SU-DHL-6 (cell line): ENCODE data around the gene ZNF70.

ENCODE experiments used
- H2AFZ ChIP-seq: fragments of 200-600 bp; sonication (generic); 2 replicates; pipeline ENCODE4 v1.6.1; 2014; ENCODE audit warnings: low read depth, mild to moderate bottlenecking, moderate library complexity, mixed read lengths, antibody characterized with exemption, low read length; ENCODE audit not compliant: severe bottlenecking
- H3F3A ChIP-seq: fragments of 200-600 bp; shearing (Covaris generic); 2 replicates; pipeline ENCODE4 v1.6.0; 2016; ENCODE audit warnings: antibody characterized with exemption, mild to moderate bottlenecking; ENCODE audit not compliant: insufficient read depth
- H3K27ac ChIP-seq: fragments of 200-600 bp; sonication (generic); 2 replicates; pipeline ENCODE4 v1.5.1; 2016; ENCODE audit warnings: low read depth, mild to moderate bottlenecking, low read length, moderate library complexity, mixed read lengths
- H3K27me3 ChIP-seq: fragments of 200-600 bp; sonication (generic), shearing (Covaris generic); 2 replicates; pipeline ENCODE4 v1.6.0; 2014; ENCODE audit warnings: mild to moderate bottlenecking, low read length
- H3K36me3 ChIP-seq: fragments of 200-600 bp; sonication (generic); 2 replicates; pipeline ENCODE4 v1.6.1; 2014; ENCODE audit warnings: mild to moderate bottlenecking, low read length, mixed read lengths
- H3K4me2 ChIP-seq: fragments of 300-600, 200-600 bp; shearing (Covaris generic), sonication (generic); 2 replicates; pipeline ENCODE4 v1.6.0; 2014; ENCODE audit warnings: low read length, low read depth, mild to moderate bottlenecking; ENCODE audit not compliant: poor library complexity, severe bottlenecking
- H3K4me3 ChIP-seq: fragments of 200-600 bp; sonication (generic); 2 replicates; pipeline ENCODE4 v1.5.1; 2014; ENCODE audit warnings: antibody characterized with exemption, low read length, mild to moderate bottlenecking, mixed read lengths; ENCODE audit not compliant: insufficient read depth, poor library complexity, severe bottlenecking
- H3K79me2 ChIP-seq: fragments of 200-600 bp; sonication (generic); 2 replicates; pipeline ENCODE4 v1.6.1; 2014; ENCODE audit warnings: mild to moderate bottlenecking, low read length, moderate library complexity; ENCODE audit not compliant: insufficient read depth
- H3K9ac ChIP-seq: fragments of 200-600 bp; sonication (generic); 2 replicates; pipeline ENCODE4 v1.7.0; 2014; ENCODE audit warnings: mild to moderate bottlenecking, low read length
- H3K9me2 ChIP-seq: fragments of 200-600 bp; sonication (generic); replicated peaks from 2 replicates; pipeline ENCODE4 v1.6.1; 2014; ENCODE audit warnings: low read length; ENCODE audit not compliant: insufficient read depth
- H3K9me3 ChIP-seq: fragments of 200-600 bp; sonication (generic); 2 replicates; pipeline ENCODE4 v1.6.1; 2014; ENCODE audit warnings: low read length, mixed read lengths; ENCODE audit not compliant: insufficient read depth
- H4K20me1 ChIP-seq: fragments of 200-600 bp; sonication (generic); 2 replicates; pipeline ENCODE4 v1.6.1; 2014; ENCODE audit warnings: low read depth, mild to moderate bottlenecking, antibody characterized with exemption, low read length, moderate library complexity, mixed read lengths
- CTCF ChIP-seq: fragments of 200-600 bp; sonication (generic); IDR thresholded peaks from one replicate; pipeline ENCODE4 v1.5.1; 2017; ENCODE audit warnings: antibody characterized with exemption, mild to moderate bottlenecking, low read length, moderate library complexity; ENCODE audit not compliant: insufficient read depth, poor library complexity, severe bottlenecking
- EZH2phosphoT487 ChIP-seq: fragments of 200-600 bp; sonication (generic), shearing (Covaris generic); conservative IDR thresholded peaks from 2 replicates; pipeline ENCODE4 v1.6.1; 2018; ENCODE audit warnings: mild to moderate bottlenecking, antibody characterized with exemption, low read length, moderate library complexity, mixed read lengths

ZNF70 gene

GRCh38 chr22:23791738-23792645 lies 41.1 kb upstream of the ZNF70 start:
- Histone ChIP-seq H3K36me3 (peaks cover 9% of the 10 kb centered on the region; the same call in 1 of the 2 replicates), H2AFZ (no peak overlapping the region), H3K9ac (no peak overlapping the region), H3K9me3 (no peaks in the 10 kb centered on the region), H3F3A (peaks cover 16% of the 10 kb centered on the region), H3K4me2 (no peak overlapping the region), H4K20me1 (peaks cover 6% of the 10 kb centered on the region; the same call in 1 of the 2 replicates), H3K9me2 (no peaks in the 10 kb centered on the region), H3K27ac (no peak overlapping the region), H3K4me3 (no peak overlapping the region), H3K27me3 (no peaks in the 10 kb centered on the region), H3K79me2 (peaks cover 56% of the 10 kb centered on the region)
- no peak for TF ChIP-seq EZH2phosphoT487

GRCh38 chr22:23790819-23791737 lies 40.2 kb upstream of the ZNF70 start:
- Histone ChIP-seq H3K9me2 (no peaks in the 10 kb centered on the region), H3K4me2 (no peak overlapping the region), H3K27ac (no peak overlapping the region), H3K9me3 (no peaks in the 10 kb centered on the region), H3K9ac (no peak overlapping the region), H4K20me1 (peaks cover 6% of the 10 kb centered on the region; the same call in 1 of the 2 replicates), H3K36me3 (peaks cover 9% of the 10 kb centered on the region; the same call in 1 of the 2 replicates), H3F3A (peaks cover 10% of the 10 kb centered on the region), H3K79me2 (peaks cover 56% of the 10 kb centered on the region), H3K4me3 (no peak overlapping the region), H3K27me3 (no peaks in the 10 kb centered on the region), H2AFZ (no peak overlapping the region)
- TF ChIP-seq EZH2phosphoT487 (no peak), CTCF (no peak)

GRCh38 chr22:23789638-23790037 lies 38.7 kb upstream of the ZNF70 start:
- Histone ChIP-seq H3K79me2 (peaks cover 56% of the 10 kb centered on the region), H3K36me3 (peaks cover 4% of the 10 kb centered on the region; the same call in 1 of the 2 replicates), H3K4me3 (no peak overlapping the region), H3K27ac (no peak overlapping the region), H3K4me2 (no peak overlapping the region), H3K9ac (no peak overlapping the region), H3K9me2 (no peaks in the 10 kb centered on the region), H3K9me3 (no peaks in the 10 kb centered on the region), H2AFZ (no peak overlapping the region), H3F3A (peaks cover 2% of the 10 kb centered on the region; the same call in 1 of the 2 replicates), H4K20me1 (peaks cover 6% of the 10 kb centered on the region; the same call in 1 of the 2 replicates), H3K27me3 (no peaks in the 10 kb centered on the region)
- TF ChIP-seq EZH2phosphoT487 = no peak
- TF ChIP-seq CTCF = no peak
